GM21529 (cell line): Measurements from ENCODE around the gene CACNG8.

Experiments used
- ATAC-seq: cut with Tn5 transposase; IDR thresholded peaks from one replicate; pipeline ENCODE4 v1.9.1; 2021; ENCODE audit not compliant: unreplicated experiment

The CACNG8 gene

GRCh38 chr19:53961523-53962356 is 997 bp upstream of the CACNG8 start:
- no peak for ATAC-seq

DNA sequence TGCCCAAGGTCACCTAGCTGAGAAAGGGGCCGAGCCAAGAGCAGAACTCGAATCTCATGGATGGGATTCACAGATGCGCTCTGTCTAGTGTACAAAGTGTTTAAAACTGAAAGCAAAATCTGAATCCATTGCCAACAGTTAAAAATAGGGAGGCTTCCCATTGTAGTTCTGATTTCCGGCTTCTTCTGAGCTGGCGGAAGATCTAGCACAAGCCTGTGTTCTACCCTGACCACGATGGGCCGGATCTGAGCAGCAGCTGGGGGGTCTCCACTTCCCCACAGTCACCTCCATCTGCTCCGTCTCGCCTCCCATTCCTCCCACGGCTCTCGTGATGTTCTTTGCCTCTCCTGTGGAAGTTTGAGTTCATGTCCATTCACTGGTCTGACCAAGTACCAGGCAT is 2.4 kb downstream of the CACNG8 start:
- ATAC-seq, result no peak

GRCh38 chr19:53966931-53967330 is 4.2 kb downstream of the CACNG8 start:
- no peak for ATAC-seq

DNA sequence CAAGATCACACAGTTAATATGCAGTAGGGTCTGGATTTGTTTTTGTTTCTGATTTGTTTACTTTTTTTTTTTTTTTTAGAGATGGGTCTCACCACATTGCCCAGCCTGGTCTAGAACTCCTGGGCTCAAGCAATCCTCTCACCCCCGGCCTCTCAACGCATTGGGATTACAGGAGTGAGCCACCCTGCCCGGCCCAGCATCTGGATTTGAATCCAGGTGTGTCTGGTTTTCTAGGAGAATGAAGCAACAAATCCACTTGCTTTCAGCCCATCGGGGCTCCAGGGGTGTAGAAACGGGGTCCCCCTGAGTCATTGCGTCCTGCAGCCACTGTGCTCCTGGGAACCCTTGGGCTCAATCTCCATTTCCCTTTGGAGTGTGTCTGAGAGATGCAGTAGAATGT is 6.6 kb downstream of the CACNG8 start:
- no peak for ATAC-seq

DNA sequence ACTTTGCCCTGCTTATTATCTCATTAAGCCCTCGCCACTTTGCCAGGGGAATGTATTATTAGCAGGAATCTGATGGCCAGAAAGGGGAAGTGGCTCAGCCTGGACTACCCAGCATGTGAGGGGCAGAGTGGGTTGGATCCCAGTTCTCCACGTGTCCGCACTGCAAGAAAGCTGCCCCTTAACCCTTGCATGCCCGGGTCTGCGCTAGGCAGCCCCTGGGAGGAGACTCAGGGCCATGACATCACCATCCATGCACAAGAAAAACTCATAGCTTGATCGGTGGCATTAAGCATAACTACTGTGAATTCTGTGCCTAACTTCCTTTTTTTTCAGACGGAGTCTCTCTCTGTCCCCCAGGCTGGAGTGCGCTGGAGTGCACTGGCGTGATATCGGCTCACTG is 8.9 kb downstream of the CACNG8 start:
- ATAC-seq, result no peak

DNA sequence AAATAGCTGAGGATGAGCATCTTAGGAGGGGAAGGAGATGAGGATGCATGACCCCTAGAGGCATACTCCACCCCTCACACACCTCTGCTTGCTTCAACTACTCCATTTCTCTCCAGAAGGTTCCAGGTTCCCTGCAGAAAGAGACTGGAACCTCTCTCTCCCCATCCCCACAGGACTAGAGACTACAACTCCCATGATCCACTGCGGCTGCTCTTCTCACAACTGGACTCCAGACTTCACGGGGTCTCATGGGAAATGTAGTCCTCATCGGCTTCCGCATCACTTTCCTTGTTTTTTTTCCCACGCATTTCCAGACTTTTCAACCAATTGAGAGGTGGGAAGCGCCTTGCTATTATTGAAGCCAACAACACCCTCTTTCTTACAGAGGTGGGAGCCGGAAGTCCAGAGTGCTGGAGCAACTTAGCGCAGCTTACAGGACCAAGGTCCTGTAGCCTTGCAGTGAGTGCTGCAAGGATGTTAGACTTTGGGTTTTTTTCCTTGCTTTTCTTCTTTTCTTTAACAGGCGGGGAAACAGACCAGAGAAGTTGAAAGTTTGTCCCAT is 14.8 kb downstream of the CACNG8 start:
- ATAC-seq, result no peak

GRCh38 chr19:53977991-53978731 is 15.4 kb downstream of the CACNG8 start:
- ATAC-seq, result no peak

DNA sequence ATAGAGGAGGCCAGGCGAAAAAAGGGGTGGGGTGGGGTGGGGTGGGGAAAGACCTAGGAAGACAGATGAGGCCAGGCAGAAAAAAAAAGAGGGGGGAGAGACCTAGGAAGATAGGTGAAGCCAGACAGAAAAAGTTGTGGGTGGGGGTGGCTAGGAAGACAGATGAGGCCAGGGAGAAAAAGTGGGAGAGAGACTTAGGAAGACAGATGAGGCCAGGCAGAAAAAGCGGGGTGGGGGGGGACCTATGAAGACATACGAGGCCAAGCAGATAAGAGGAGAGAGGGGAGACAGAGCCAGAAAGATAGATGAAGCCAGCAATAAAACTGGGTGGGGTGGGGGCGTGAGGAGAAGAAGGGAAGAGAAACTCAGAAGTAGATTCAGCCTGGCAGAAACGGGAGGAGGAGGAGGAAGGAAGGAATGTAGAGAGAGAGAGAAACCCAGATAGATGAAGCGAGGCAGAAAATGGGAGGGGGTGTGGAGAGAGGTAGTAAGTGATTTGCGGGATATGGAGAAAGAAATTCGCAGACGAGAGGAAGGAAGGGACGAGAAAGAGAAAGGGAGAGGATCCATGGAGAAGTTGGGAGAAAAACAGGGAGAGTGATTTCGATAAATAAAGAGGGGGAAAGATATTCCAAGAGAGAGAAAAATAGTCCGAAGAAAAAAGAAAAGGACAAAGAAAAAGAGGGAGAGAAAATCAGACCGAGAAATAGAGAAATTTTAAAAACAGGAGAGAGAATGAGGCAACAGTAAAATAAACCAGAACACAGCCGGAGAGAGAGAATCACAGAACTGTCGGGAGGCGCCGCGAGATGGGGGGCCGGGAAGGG is 16.5 kb downstream of the CACNG8 start:
- no peak for ATAC-seq

DNA sequence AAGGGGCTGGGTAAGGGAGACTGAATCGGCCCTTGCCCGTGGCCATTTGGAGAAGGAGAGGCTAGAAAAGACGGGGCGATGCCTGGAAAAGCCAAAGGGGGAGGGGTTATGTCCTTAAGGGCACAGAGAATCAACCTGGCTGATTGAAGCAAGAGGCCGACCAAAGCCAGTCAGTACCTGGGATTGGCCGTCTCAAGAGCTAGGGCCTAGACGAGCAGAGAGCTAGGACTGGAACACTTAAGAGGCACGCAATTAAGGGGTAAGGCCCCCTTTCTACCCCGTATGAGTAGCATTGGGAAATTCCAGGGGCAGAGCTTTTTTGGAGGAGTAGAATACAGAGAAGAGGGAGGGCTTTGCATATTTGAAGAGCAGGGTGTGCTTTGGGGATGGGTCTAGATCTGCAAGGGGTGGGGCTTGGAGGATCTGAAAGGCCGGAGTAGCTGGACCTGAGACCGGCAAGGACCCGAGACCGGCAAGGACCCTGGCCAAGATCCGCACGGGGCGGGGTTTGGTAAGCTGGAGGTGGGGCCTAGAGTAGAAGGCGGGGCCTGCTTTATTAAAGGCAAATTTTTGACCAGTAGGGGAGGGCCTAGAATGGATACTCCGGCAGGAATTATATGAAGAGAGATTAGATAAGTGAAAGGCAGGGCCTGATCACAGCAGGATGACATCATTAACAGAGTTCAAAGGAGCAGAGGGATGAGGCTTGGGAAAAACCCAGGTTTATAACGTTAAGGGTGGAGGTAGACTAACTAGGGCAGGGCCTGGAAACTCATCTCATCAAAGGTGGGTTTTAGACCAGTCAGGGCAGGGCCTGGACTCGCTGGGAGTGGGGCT is 18.0 kb downstream of the CACNG8 start:
- no peak for ATAC-seq

DNA sequence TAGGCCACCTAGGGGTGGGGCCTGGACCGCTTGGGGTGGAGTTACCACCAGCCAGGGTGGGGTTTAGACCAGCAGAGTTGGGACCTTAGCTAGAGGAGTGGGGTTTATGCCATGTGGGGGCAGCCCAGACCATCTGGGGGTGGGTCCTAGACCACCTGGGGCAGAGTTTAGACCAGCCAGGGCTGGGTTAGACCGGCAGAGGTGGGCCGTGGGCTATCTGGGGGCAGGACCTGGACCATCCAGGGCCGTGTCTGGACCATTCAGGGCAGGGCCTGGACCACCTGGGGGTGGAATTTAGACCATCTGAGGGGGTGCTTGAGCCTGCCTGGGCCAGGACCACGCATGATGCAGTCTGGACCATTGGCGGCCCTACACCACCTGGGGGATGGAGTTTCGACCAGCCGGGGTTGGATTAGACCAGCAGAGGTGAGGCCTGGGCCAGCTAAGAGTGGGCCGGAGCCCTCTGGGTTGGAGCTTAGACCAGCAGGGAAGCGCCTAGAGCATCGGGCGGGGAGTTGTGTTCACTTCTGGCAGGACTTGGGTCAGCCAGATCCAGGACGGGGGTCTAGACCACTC is 18.7 kb downstream of the CACNG8 start:
- ATAC-seq, result no peak

DNA sequence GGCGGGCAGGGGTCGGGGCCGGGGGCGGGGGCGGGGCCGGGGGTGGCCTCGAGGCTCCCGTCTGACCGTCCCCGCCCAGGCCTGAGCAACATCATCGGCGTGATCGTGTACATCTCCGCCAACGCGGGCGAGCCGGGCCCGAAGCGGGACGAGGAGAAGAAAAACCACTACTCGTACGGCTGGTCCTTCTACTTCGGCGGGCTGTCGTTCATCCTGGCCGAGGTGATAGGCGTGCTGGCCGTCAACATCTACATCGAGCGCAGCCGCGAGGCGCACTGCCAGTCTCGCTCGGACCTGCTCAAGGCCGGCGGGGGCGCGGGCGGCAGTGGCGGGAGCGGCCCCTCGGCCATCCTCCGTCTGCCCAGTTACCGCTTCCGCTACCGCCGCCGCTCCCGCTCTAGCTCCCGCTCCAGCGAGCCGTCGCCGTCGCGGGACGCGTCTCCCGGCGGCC is 19.3 kb downstream of the CACNG8 start:
- no peak for ATAC-seq

DNA sequence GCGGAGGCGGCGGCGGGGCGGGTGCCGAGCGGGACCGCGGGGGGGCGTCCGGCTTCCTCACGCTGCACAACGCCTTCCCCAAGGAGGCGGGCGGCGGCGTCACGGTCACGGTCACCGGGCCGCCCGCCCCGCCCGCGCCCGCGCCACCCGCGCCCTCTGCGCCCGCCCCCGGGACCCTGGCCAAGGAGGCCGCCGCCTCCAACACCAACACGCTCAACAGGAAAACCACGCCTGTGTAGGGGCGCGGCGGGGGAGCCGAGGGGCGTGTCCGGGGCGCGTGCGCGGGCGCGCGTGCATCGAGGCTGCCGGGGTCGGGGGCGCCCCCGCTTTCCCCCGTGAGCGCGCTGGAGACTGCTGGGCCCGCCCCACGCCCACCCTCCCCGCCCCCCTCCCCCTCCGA is 19.9 kb downstream of the CACNG8 start:
- no peak for ATAC-seq

DNA sequence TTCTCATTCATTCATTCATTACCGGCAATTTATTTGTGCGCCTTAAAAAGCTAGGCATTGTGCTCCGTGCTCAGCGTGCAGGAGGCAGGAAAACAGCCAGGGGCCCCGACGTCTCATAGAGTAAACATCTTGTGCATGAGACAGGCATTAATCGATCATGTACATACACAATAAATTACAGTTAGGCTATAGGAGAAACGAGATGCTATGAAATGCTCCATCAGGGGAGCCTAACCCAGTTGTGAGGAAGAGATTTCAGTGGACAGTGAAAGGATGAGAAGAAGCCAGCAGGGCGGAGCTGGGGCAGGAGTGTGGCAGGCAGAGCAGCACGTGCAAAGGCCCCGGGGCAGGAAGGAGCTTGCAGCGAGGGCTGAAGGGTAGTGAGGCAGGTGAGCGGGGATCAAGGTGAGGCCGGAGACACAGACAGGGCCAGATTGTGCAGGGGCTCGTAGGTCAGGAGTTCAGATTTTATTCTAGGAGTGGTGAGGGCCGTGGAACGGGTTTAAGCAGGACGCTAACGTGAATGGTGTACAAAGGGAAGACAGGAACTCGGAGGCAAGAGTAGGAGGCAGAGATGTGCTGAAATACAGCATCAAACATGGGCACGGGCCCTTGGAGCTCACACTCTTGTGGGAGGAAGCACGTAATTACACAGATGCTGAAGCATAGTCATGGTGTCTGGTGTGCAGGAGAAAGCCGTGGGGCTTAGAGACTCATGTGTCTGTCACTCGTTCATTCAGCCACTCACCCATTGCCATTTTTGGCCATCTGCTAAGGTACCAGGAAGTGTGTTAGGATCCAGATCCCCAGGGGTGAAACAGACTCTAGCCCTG is 20.9 kb downstream of the CACNG8 start:
- no peak for ATAC-seq

DNA sequence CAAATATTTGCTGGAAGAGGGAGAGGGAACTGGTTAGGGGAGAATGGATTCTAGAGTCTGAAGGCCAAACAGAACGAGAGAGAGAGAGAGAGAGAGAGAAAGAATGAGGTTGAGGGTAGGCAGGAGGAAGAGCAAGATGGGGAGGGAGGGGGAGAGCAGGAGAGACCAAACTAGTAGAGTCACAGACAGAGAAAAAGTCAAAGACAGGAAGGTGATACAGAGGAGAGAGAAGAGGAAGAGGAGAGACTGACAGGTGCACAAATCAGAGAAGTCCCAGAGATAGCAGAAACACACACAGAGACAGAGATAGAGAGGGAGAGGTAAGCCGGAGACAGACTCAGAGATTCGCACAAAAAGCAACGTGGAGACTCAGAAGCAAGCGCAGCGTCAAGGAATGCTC is 23.1 kb downstream of the CACNG8 start:
- no peak for ATAC-seq

GRCh38 chr19:53988981-53989380 is 26.2 kb downstream of the CACNG8 start:
- ATAC-seq, result no peak

DNA sequence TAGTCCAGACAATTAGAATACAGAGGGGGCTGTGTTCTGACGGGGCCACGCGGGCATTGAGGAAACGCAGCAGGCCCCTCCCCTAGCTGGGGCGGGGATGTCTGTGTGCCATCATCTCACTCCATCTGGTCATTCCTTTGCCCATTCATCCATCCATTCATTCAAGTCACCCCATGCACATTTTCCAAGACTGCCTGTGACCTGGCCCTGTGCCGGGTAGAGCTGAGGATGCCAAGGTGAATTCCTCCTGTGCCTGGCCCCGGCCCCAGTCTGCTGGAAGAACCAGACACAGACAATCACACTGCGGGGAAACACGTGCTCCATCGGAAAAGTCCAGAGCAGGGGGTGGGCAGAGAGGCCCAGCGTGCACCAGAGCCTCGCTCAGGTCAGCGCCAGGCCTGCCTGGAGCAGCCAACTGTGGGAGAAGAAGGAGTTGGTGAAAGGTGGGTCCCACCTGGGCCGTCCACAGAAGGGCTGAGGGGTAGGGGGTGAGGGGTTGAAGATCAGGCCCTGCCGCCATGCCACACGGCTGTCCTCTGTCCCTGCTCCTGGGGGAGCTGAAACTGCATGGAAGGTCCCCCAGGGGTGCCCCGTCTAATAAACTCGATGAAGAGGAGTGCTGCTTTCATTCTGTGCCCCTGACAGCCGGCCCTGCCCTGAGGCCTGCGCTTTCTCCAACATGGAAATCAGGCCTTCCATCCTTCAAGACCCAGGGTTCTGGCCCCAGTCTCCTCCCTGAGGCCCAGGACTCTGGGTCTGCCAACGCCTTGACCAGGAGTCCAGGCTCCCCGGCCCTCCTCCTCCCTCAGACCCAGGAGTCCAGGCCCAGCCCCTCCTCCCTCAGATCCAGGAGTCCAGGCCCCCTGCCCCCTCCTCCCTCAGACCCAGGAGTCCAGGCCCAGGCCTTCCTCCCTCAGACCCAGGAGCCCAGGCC is 27.1 kb downstream of the CACNG8 start:
- no peak for ATAC-seq

DNA sequence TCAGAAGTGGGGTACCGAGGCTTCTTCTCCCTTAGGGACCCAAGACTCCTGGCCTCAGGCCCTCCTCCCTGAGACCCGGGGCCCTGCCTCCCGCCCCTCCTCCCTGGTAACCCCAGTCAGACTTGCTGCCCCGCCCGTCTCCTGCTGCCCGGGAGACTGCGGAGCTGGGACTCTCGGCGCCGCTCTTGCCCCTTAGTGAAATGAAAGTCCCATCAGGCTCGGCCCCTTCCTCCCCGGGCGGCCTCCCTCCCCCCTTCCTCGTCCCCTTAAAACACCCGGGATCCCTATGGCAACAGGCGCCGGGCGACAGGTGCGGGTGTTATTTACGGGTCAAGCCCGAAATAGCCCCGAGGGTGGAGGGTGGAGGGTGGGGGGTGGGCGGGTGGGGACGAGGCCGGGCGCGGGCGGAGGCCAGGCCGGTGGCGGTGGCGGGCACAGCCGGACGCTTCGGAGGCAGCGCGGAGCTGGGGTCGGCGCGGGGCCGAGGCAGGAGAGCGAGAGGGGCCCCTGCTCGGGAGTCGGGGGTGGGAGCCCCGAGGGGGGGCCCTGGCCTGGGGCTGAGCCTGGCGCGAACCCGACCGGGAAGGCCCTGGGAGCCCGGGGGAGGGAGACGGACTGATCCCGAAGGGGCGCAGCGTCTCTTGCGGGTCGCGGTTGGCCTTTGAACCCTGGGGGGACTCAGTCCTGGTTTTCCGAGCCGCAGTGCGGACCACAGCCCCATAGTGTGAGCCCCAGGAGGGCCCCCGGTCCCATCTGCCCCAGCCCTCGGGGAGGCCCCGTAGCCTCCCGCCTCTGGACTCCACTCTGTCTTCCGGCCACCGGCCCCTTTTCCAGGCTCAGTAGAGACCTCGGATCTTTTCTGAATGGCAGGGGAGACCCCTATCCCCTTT is 28.7 kb downstream of the CACNG8 start, which contains the start of gene CACNG6:
CACNG6 (plus strand) TSS at position 414 of the 890 bp plus-strand sequence. CDS start 1,241 bp downstream, outside the sequence.
- no peak for ATAC-seq
